Heart left ventricle (tissue), 13 donors: ENCODE measurements around the gene NOB1.

Experiments used
- POLR2A ChIP-seq, 2 donors: fragments of 450-650 bp; IDR thresholded peaks; one replicate each; pipeline ENCODE4 v1.6.1; 2017; ENCODE audit warnings: antibody characterized with exemption in 2 of 2, mild to moderate bottlenecking in 2 of 2, moderate library complexity in 2 of 2
- TF ChIP-seq, protein P1 (sequence below), 12 donors: fragments of 200-600 bp; sonication (generic) in 4 of 12; IDR thresholded peaks; one replicate each; pipeline versions ENCODE4 v1.5.0 to v1.8.0; 2018 to 2022; ENCODE audit warnings: antibody characterized with exemption in 12 of 12, mild to moderate bottlenecking in 5 of 12
- donor health status: ischemic (EF 13 %, LVEDD 7.1; RV severe dilation, severe dysfunction).
- donor health status: DM: no; HTN: yes; CAD: no.
- donor health status: DM: no; HTN: no; CAD: no.
- donor health status: ischemic (EF 25% LVEDD 6.9; RV normal size, moderate dysfunction).
- donor health status: ischemic (EF 25% LVEDD 5.7; RV mildly dilated, moderate dysfunction).
- donor health status: ischemic (EF 35%, LVEDD 5.7; RV mildly dilated, moderate dysfunction).
- donor health status: nonischemic (EF 11% LVEDD 7.7; RV severe dilation, severe dysfunction).
- donor health status: DM: yes; HTN: yes; CAD: no.
- donor health status: PGD.
- donor health status: ischemic (EF 29% LVEDD 5.4; RV normal size, mild dysfunction).
- donor health status: nonischemic (EF 23%, LVEDD 6.1; RV moderate dilation, normal function).

DNA sequence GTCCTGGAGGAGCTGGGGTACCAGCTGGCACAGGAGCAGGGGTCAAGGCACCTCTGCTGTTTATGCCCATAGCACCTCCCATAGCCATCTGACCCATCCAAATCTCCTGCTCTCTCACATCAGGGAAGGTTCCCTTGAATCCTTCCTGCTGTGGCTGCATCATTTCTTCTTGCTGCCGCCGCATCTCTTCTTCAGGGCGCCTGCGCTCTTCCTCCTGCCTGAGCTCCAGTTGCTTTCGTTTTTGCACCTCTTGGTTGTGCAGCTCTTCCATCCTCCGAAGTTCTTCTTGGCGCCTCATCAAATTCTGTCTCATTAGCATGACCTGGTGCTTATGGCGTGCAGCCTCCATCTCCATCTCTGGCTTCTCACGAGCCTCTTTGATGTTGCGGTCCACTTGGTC lies 2.0 kb upstream of the NOB1 start:
- TF ChIP-seq, protein P1, sequence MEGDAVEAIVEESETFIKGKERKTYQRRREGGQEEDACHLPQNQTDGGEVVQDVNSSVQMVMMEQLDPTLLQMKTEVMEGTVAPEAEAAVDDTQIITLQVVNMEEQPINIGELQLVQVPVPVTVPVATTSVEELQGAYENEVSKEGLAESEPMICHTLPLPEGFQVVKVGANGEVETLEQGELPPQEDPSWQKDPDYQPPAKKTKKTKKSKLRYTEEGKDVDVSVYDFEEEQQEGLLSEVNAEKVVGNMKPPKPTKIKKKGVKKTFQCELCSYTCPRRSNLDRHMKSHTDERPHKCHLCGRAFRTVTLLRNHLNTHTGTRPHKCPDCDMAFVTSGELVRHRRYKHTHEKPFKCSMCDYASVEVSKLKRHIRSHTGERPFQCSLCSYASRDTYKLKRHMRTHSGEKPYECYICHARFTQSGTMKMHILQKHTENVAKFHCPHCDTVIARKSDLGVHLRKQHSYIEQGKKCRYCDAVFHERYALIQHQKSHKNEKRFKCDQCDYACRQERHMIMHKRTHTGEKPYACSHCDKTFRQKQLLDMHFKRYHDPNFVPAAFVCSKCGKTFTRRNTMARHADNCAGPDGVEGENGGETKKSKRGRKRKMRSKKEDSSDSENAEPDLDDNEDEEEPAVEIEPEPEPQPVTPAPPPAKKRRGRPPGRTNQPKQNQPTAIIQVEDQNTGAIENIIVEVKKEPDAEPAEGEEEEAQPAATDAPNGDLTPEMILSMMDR (IDR thresholded peaks at IDR 0.05) = no peak
- TF ChIP-seq POLR2A (IDR thresholded peaks at IDR 0.05) = no peak
